HG02981 (cell line): Measurements from ENCODE around the gene LTA4H.
"Not testable (repeated sequence)": the region's sequence is repeated elsewhere in the genome, so short reads cannot be mapped to it uniquely, and the experiment has no call there.

ENCODE experiments used
- ATAC-seq: cut with Tn5 transposase; IDR thresholded peaks from one replicate; pipeline ENCODE4 v1.9.1; 2021; ENCODE audit warnings: mild to moderate bottlenecking, moderate library complexity; ENCODE audit not compliant: unreplicated experiment

LTA4H gene

DNA sequence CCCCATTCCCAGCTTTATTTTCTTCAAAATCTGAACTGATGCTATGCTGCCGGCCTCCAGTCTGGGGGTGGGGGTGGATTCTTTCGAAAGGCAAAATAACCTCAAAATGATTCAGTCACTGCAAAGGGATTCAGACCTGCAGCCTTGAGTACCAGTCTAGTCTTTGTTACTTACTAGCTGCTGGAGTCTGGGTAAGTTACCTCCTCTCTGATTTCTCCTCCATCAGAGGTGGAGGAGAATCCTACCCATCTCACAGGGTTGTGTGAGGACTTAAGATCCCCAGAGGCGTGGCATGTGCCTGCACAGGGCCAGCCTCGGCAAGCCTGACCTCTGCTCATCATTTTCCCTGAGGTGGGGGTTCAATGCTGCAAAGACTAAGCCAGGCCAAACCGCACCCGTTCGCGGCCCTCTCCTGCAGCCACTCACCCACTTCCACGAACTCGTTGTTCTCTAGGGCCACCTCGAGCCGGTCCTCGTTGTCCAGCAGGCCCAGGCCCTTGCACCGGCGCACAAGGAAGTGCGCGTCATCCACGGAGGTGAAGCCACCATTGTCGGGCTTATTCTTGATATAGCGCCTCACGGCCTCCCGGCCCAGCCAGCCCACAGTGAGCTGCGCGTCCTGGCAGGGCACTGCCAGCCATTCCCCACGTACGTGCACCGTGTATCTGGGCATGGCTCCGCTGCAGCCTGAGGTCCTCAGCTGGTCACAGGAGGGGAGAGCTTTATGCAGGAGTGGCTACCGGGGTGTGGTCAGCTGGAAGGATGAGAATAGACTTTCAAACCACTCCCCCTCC lies 40.0 kb downstream of the LTA4H start:
- no peak for ATAC-seq

DNA sequence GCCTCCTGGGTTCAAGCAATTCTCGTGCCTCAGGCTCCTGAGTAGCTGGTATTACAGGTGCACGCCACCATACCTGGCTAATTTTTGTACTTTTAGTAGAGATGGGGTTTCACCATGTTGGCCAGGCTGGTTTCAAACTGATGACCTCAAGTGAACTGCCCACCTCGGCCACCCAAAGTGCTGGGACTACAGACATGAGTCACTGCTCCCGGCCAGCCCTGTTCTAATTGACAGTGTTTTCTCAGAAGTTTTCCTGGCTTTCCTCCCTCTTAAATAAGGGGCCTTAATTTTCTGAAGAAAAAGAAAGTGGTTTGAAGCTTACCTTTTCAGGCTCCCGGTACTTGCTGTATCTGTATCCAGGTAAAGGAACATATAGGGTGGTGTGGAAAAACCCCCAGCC lies 40.9 kb downstream of the LTA4H start:
- no peak for ATAC-seq

DNA sequence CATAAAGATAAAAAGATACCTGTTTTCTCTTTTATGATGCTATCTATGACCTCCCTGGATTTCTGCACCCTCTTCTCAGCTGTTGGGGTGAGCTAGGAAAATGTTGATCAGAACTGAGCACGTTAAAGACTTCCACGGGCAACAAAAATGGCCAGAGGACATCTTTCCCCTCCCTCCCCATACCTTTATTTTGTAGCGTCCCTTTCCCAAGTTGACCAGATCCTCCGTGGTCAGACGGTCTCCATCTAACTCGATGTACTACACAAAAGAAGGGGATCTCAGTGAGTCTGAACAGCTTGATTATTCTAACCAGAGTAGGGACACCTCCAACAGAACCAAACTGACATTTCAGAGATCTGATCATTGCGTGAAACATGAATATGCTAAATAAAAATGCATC lies 41.5 kb downstream of the LTA4H start:
- no peak for ATAC-seq

DNA sequence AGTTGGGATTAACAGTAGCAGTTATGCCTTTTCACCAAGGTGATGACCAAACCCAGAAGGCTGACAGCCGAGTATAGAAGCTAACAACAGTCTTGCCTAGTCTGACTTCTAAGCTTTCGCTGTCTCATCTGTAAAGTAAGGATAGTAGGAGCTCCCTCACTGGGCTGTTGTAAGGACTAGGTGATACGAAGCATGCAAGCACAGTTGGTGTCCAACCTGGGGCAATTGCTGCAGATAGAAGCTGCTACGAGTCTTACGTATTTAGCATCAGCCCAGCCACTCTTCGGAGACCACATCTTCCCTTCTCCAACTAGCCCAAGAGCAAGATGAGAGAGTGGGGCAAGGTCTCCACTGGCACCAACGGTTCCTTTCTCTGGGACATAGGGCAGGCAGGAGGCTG lies 45.3 kb downstream of the LTA4H start:
- ATAC-seq, result no peak

DNA sequence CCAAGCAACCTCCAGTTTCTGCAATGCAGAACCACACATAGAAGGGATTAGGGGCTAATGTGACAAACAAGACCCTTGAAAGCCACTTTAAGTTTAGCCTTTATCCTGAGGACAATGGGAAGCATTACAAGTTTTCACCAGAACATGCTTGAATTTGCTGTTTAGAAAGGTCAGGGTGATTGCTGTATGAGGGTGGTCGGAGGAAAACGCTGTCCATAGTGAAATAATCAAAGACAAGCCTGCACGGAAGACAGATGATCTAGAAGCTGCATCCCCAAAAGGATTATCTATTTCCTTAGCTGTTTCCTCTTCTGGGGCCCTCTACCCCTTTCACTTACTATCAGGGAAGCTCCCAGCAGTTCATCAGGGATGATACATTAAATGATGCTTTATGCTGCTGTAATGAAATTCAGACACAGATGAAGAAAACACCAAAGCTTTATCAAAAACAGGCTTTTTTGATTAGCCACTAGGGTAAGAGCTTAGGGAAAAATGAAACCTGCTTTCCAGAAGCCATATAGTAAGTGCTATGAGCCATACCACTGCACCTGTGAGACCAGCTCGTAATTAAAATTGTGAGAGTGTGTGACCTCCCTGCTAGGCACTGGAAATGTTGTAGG lies 45.8 kb downstream of the LTA4H start:
- ATAC-seq, result no peak

DNA sequence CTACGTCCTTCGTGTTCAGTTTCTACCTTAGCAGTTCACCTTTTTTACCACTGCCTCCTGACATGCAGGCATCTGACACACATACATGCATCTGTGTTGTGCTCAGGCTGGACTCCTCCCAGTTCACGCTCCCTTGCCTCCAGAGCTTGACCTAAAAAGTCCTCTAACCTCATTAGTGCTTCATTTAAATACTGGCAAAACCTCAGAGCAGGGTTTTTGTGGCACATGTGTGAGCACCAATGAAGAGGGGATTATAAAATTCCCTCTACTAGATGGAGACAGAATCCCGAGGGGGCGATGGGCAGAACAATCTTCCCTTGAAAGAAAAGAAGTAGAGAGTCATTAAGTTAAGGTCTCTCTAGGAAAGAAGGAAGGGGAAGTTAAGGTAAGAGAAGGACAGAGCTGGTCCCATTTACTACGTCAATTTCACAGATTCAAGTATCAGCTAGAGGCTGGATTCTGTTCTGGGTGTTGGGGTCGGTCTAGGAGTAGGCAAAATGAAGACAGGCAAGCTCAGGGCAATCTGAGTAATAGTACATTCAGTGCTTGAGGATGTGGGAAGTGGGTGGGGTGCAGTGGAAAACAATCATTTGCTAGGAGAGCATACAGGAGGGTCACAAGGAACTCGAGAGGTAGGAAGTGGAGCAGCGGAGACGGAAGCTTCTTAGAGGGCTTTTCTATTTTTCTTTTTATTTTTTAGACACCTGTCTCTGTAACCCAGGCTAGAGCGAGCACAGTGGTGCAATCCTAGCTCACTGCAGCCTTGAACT lies 46.7 kb downstream of the LTA4H start:
- no peak for ATAC-seq

DNA sequence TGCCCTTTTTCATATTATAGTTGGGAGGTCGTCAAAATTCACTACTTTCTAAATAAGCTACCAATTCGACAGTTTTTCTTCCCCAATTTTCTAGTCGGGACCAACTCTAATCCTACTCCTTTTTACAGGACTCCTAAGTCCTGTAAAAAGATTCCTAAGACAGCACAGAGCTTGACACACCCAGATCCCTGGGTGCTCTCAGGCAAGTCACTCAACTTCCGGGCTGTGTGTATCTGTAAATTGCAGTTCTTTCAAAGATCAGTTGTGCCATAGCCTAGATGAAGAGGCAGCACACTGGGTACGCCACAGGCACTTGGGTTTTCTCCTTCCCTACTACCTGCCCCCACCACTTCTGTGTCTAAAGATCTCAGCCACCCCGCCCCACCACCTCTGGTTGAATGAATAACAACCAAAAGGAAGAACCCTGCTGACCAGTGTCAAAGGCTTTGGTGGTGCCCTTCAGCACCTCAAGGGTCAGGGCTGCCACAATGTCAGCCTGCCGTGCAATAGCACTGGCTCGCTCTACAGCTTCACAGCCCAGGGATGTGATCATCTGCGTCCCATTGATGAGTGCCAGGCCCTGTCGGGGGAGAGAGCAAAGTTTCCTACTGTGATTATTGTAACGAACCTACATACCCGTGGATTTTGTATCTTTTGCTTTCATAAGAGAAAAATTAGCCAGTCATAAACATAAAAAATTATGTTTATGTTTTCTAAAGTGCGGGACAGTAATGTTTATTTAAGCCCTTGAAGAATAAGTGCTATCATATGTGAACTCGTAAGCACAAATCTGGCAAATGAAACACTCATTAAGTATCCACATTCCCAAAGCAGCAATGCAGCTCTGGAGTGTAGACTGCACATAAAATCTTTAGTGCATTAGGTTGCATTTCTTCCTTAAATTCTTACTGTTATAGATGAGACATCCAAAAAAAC lies 48.5 kb downstream of the LTA4H start:
- ATAC-seq, result no peak

DNA sequence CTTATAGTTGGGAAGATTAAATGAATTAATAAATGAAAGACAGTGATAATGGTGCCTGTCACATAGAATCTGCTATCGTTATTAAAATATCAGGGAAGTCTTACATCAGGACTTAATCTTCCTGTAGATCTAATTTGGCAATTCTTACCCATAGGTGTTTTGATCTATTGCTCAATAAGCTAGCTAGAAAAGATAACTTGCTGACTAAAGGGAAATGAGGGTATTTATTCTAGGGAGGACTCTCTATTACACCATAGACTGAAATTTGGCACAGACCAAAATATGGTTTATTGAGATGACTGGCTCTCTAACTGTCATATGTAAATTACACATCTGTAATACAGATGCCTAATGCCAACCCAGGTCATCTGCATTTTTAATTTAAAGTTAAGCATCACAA lies 50.7 kb downstream of the LTA4H start:
- no peak for ATAC-seq

DNA sequence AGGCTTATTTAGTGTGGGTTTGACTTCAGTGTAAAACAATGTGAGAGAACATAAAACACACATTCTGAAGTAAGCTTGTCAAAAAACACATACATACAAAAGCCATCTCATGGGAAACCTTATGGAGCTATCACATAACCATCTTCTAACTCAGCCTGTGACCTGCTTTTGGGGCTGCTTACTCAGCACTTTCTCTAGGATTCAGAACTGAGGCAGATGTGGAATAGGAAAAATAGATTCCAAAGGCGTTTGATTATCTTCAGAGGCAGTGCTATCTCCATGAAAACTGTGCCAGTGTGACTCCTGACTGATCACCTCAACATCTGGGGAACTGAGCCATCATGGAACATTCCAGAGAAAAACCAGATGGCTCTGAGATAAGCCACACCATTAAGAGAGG lies 52.8 kb downstream of the LTA4H start:
- no peak for ATAC-seq

DNA sequence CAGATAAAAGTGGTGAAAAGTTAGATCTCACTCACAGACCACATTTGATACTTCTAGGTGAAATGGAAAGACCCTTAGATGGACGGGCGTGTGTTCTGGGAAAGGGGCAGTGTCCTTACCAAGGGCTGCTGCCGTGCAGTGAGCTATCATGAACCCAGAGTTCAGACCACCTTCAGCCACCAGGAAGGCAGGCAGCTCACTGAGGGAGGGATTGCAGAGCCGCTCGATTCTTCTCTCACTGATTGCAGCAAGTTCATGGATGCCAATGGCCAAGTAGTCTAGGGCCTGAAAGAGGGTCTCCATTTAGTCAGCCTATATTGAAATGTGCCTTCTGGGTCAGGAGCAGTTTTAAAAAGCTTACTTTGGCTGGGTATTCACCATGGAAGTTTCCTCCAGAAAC lies 55.0 kb downstream of the LTA4H start:
- no peak for ATAC-seq

DNA sequence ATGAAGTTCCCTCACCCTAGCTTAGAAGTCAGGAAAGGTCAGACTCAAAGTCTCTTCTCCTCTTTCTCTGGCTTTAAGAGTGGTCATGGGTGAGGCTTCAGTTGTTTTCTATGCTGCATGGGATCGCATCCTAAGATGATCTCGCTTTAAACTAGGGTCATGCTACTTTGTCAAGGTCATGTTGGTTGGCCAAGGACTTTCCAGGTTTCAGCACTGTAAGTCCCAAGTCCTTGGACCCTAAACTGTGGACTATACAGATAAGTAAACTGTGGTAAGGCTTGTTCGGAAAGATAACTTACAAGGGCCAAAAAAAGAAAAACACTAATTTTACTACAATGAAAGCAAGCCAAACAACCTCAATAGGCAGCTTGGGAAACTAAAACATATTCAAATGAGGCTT lies 56.6 kb downstream of the LTA4H start:
- no peak for ATAC-seq

DNA sequence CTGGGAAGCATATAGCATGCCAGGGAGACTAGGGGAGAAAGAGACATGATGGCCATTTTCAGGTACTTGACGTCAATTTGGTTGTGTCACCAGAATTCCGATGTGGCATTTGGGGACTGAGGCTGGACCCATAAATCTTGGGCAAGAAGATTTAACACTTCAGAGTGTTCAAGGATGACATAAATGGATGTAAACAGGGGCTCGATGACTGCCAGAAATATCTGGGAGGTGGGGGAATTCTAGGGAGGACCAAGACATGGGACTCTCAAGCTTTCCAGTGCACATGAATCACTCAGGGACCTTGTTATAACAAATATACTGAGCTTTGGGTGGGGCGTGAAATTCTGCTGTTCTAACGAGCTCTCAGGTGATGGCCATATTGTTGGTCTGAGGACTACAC lies 57.0 kb downstream of the LTA4H start:
- ATAC-seq, result no peak

DNA sequence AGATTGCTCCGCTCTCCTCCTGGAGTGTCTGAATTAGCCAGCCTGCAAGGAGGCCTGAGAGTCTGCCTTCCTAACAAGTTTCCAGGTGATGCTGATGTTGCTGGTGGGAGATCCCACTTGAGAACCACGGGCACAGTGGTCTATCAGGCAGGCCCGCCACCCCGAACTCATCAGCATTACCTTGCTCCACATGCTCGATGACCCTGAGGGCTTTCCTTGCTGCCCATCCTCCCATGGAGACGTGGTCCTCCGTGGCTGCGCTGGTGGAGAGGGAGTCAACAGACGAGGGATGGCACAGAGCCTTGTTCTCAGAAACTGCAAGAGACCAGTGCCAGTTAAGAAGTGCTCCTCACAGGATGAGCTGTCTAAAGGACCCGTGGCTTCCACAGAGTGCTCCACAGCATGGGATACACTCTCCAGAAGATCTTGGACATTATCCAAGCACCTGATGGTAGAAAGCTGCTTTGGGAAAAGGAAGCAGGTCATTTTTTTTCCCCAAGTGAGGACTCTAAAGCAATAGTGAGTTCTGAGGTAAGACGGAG lies 57.6 kb downstream of the LTA4H start:
- ATAC-seq, result no peak

DNA sequence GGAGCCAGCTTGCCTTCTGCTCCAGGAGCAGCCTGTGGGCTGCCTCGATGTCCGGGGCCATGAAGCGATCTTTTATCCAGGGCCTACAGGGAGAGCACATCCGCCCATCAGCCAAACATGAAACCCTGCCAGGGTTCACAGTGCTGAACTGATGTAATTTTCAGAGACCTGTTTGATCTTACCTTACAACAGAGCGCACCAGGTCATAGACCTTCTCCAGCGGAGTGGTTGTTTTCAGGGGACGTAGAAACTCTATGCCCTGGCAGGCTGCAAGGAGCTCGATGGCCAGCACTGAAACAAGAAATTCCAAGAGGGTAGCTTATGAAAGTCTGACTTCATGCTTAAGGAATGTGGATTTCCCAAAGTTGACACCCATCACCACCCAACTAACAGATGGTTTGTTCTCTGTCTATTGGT lies 59.0 kb downstream of the LTA4H start:
- no peak for ATAC-seq

DNA sequence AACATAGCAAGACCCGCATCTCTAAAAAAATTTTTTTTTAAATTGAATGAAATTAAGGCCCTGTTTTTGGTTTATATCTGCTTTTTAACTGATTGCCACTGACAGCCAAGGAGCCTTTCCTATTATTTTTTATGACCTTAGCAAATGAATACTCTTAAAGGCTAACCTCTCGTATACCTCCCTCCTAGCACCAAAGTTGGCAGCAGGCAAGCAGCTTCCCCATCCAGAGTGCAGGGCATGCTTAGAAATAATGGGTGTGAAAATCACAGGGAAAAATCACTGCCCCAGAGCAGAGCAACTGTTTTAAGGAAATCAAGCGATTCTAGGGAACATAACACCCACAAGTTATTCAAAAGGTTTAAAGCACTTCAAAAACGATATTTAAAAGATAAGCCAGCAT lies 59.9 kb downstream of the LTA4H start:
- no peak for ATAC-seq

DNA sequence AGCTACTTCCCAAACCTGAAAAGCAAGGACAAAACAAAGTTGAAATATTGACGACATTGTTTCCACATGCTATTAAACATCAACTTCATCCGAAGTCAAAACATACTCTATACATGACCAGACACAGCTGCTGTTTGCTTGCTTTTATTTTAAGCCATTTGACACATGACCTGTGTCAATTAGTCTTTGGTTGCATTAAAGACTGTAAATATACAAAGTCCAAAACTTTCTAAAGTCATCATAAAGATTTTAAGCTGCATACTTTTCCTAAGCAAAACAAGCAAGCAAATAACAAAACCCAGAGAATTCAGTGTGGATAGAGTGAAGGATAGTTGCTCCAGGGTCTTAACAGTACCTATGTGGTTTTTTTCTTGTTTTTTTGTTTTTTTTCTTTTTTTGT lies 61.0 kb downstream of the LTA4H start:
- ATAC-seq, result no peak

DNA sequence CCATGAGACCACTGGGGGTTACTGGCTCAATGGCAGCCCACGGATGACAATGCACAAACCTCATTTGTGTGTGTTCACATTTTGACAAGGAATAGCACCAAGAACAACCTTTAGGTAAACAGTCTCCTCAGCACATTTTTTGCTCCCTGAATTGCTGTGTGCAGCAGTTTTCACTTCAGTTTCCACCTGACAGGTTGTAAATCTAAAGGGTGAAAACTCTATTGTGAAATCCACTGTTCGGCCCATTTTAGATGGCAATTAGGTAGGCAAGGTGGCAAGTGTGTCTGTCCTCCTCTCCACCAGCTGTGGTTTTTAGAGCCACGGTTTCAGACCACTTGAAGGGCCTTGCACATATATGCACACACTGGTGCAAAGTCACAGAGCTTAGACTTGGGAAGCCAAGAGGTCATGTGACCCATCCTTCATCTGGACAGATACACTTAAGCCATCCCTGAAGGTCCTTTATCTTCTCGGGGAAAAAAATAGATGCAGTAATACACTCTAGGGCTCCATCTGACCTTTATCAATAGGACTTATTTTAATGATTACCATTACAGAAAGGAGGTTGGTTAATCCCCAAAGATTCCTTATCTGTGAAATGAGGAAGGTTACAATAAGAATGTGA lies 62.4 kb downstream of the LTA4H start:
- ATAC-seq, result no peak

DNA sequence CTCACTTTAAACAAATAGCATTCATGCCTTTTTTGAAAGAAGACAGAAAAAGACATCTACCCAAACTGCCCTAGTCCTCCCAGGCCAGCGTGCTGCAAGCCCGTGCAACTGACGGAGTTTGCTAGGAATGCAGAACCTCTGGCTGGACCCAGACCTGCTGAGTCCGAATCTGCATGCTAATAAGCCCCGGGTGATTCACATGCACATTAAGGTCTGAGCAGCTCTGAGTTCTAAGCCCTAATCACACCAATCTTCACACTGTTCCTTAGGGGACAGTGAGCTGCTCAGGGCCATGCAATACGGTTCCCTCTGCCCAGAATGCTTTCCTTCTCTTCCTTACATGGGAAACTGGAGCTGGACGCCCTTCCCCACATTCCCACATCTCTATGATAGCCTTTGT lies 64.5 kb downstream of the LTA4H start:
- no peak for ATAC-seq

DNA sequence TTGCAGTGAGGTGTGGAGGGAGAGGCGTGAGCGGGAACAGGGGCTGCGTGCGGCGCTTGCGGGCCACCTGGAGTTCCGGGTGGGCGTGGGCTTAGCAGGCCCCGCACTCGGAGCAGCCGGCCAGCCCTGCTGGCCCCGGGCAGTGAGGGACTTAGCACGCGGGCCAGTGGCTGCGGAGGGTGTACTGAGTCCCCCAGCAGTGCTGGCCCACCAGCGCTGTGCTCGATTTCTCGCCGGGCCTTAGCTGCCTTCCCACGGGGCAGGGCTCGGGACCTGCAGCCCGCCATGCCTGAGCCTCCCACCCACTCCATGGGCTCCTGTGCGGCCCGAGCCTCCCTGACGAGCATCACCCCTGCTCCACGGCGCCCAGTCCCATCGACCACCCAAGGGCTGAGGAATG lies 66.3 kb downstream of the LTA4H start:
- not testable (repeated sequence) for ATAC-seq

DNA sequence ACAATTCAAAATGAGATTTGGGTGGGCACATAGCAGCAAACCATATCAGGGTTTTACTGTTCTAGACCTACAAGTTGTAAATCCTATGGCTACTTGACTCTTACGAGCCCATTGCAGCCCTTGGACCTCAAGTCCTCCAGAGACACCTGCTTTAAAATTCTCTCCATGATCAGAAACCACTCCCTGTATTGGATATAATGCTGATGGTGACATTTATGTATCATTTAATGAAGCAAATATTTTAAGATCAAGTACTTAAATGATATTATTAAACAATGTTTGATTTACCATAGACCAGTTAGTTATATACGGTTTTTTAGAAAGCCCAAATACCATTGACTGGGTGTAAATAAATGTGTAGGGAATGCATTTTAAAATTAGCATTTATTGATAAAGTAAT lies 68.1 kb downstream of the LTA4H start:
- no peak for ATAC-seq
